OCI-LY1 (cell line): ENCODE results near the gene KLHDC4.
A peak's percentile ranks its signal among the peaks of the same experiment; 100 is the strongest.

ENCODE experiments used
- H2AFZ ChIP-seq: fragments of 200-600 bp; sonication (generic), shearing (Covaris generic); 2 replicates; pipeline ENCODE4 v1.6.0; 2014; ENCODE audit warnings: antibody characterized with exemption, mild to moderate bottlenecking, low read length
- H3F3A ChIP-seq: fragments of 200-600 bp; sonication (generic), shearing (Covaris generic); 2 replicates; pipeline ENCODE4 v1.6.0; 2014; ENCODE audit warnings: mild to moderate bottlenecking, antibody characterized with exemption, low read length, moderate library complexity; ENCODE audit not compliant: insufficient read depth
- H3K27ac ChIP-seq: fragments of 200-600 bp; sonication (generic); 2 replicates; pipeline ENCODE4 v1.5.1; 2014; ENCODE audit warnings: low read length, mixed run types, mild to moderate bottlenecking, low read depth; ENCODE audit not compliant: poor library complexity, severe bottlenecking
- H3K27me3 ChIP-seq: fragments of 200-600 bp; sonication (generic); 2 replicates; pipeline ENCODE4 v1.6.0; 2014; ENCODE audit warnings: antibody characterized with exemption, mild to moderate bottlenecking, low read length, moderate library complexity; ENCODE audit not compliant: insufficient read depth
- H3K36me3 ChIP-seq: fragments of 200-600 bp; sonication (generic); 2 replicates; pipeline ENCODE4 v1.6.1; 2014; ENCODE audit warnings: mild to moderate bottlenecking, antibody characterized with exemption, low read length, moderate library complexity, mixed read lengths; ENCODE audit not compliant: insufficient read depth
- H3K4me1 ChIP-seq: fragments of 200-600 bp; sonication (generic); 2 replicates; pipeline ENCODE4 v1.5.1; 2014; ENCODE audit warnings: mild to moderate bottlenecking, low read length, moderate library complexity; ENCODE audit not compliant: insufficient read depth, severe bottlenecking
- H3K4me2 ChIP-seq: fragments of 200-600 bp; sonication (generic), shearing (Covaris generic); 2 replicates; pipeline ENCODE4 v1.6.1; 2014; ENCODE audit warnings: low read length
- H3K4me3 ChIP-seq: fragments of 200-600 bp; sonication (generic); 2 replicates; pipeline ENCODE4 v1.5.1; 2014; ENCODE audit warnings: low read length, low read depth, mild to moderate bottlenecking, mixed read lengths; ENCODE audit not compliant: poor library complexity, severe bottlenecking
- H3K79me2 ChIP-seq: fragments of 200-600 bp; shearing (Covaris generic); 2 replicates; pipeline ENCODE4 v1.6.1; 2016; ENCODE audit warnings: mixed run types, low read length, mixed read lengths; ENCODE audit not compliant: insufficient read depth
- H3K9ac ChIP-seq: fragments of 200-600 bp; sonication (generic), shearing (Covaris generic); 2 replicates; pipeline ENCODE4 v1.6.1; 2014; ENCODE audit warnings: mild to moderate bottlenecking, low read length, mixed read lengths
- H3K9me2 ChIP-seq: fragments of 200-600 bp; sonication (generic), shearing (Covaris generic); 2 replicates; pipeline ENCODE4 v1.6.1; 2014; ENCODE audit warnings: low read depth, mild to moderate bottlenecking, low read length, mixed read lengths
- H3K9me3 ChIP-seq: fragments of 200-600 bp; shearing (Covaris generic); 2 replicates; pipeline ENCODE4 v1.6.1; 2014; ENCODE audit warnings: low read length, mixed read lengths
- H4K20me1 ChIP-seq: fragments of 200-600 bp; sonication (generic), shearing (Covaris generic); 2 replicates; pipeline ENCODE4 v1.6.0; 2016; ENCODE audit warnings: mild to moderate bottlenecking, low read length; ENCODE audit not compliant: insufficient read depth
- CTCF ChIP-seq: fragments of 200-600 bp; sonication (generic), shearing (Covaris generic); IDR thresholded peaks from 2 replicates; pipeline ENCODE4 v1.5.1; 2017; ENCODE audit warnings: mild to moderate bottlenecking, antibody characterized with exemption, low read length, moderate library complexity, mixed read lengths
- EZH2 ChIP-seq: fragments of 200-600 bp; sonication (generic), shearing (Covaris generic); IDR thresholded peaks from 2 replicates; pipeline ENCODE4 v1.8.0; 2017; ENCODE audit warnings: borderline replicate concordance, mixed run types, mild to moderate bottlenecking, antibody characterized with exemption, low read length, moderate library complexity, mixed read lengths

Gene KLHDC4

DNA sequence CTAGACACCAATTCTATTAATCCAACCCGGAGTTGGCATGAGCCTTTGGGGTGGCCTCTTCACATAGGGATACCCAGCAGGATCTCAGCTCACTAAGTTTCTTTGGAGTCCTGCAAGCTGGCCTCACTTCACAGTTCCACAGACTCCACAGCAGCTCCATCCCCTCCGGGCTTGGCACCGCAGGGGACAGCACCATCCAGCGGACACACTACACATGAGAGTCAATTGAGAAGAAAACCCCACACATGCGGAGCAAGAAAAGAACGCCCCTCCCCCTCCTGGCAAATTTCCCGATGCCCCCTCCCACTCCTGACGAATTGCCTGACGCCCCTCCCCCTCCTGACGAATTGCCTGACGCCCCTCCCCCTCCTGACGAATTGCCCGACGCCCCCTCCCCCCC lies 31.1 kb downstream of the KLHDC4 start:
- Histone ChIP-seq H3K27ac (peak overlapping the region; percentile 86), H3K79me2 (0 out of 2 replicates have a peak, but pooled peaks cover 2% of the 10 kb centered on the region), H3K4me2 (no peak overlapping the region)

DNA sequence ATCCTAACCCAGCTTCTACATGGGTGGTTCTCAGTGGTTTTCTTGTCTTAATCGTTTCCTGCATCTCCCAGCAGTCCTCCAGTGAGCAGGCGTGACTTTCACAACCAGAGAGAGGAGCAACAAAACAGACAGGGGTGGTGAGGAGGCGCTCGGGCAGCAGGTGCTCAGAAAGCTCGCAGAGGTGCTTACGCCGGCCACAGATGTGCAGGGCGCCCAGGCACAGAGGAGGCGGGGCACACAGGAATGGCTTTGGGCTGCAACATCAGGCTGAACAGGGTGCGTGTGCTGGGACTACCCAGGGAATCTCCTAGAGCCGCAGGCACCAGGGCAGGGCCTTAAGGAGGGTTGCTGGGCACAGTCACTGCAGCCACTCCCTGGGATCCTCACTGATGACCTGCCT lies 32.6 kb downstream of the KLHDC4 start:
- peaks cover 36% of the 10 kb centered on the region for H3K4me1 ChIP-seq
- no peaks in the 10 kb centered on the region for H3K9me2 ChIP-seq
- no peak for TF ChIP-seq CTCF
- no peak for TF ChIP-seq EZH2
- H3K4me2 ChIP-seq: no peak overlapping the region; the same call in 1 of the 2 replicates
- peaks cover 72% of the 10 kb centered on the region for H3K36me3 ChIP-seq
- H3K27ac ChIP-seq: peak overlapping the region; percentile 86
- H3K79me2 ChIP-seq: 0 out of 2 replicates have a peak, but pooled peaks cover 2% of the 10 kb centered on the region
- no peaks in the 10 kb centered on the region for H3K9me3 ChIP-seq
- peak overlapping the region; percentile 44; the same call in 1 of the 2 replicates for H3K9ac ChIP-seq
- no peaks in the 10 kb centered on the region for H4K20me1 ChIP-seq
- H2AFZ ChIP-seq: no peak overlapping the region
- no peak overlapping the region for H3K4me3 ChIP-seq
- H3F3A ChIP-seq: no peaks in the 10 kb centered on the region; the same call in 1 of the 2 replicates
- H3K27me3 ChIP-seq: no peaks in the 10 kb centered on the region

More for the DNA sequence above, 31.1 kb downstream of the KLHDC4 start:
- no peak overlapping the region for H3K9ac ChIP-seq
- no peaks in the 10 kb centered on the region for H3K9me3 ChIP-seq
- peaks cover 62% of the 10 kb centered on the region for H3K36me3 ChIP-seq
- TF ChIP-seq EZH2 (no peak), CTCF (no peak)
- H3F3A ChIP-seq: no peaks in the 10 kb centered on the region
- no peaks in the 10 kb centered on the region for H4K20me1 ChIP-seq
- peaks cover 33% of the 10 kb centered on the region for H3K4me1 ChIP-seq
- H3K27me3 ChIP-seq: no peaks in the 10 kb centered on the region
- no peaks in the 10 kb centered on the region for H3K9me2 ChIP-seq
- no peak overlapping the region for H2AFZ ChIP-seq
- H3K4me3 ChIP-seq: no peak overlapping the region

DNA sequence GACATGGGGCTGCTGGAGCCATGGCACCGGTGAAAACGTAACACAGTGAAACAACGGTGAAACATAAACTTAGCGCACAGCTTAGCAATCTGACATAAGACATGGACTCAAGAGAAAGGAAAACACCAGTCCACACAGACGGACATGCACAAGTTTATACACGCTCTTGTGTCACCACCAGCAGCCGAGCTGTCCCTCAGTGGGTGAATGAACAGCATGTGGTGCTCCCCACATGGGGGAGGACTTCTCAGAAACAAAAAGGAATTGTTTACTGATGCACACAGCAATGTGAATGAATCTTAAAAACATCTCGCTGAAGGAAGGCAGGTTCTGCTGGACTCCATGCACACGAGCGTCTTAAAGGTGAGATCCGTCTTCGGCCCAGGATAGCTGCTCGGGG lies 34.2 kb downstream of the KLHDC4 start:
- Histone ChIP-seq H3K9me3 (no peaks in the 10 kb centered on the region), H4K20me1 (no peaks in the 10 kb centered on the region), H3K9ac (no peak overlapping the region), H2AFZ (no peak overlapping the region), H3K4me3 (no peak overlapping the region), H3K4me2 (no peak overlapping the region), H3K36me3 (peaks cover 78% of the 10 kb centered on the region), H3K9me2 (no peaks in the 10 kb centered on the region), H3K4me1 (peaks cover 47% of the 10 kb centered on the region), H3K79me2 (0 out of 2 replicates have a peak, but pooled peaks cover 2% of the 10 kb centered on the region), H3K27ac (no peak overlapping the region), H3K27me3 (no peaks in the 10 kb centered on the region), H3F3A (no peaks in the 10 kb centered on the region; the same call in 1 of the 2 replicates)
- TF ChIP-seq CTCF (no peak), EZH2 (no peak)
